ENCODE measurements around the gene XYLT1. TPM values are rescaled to one million over a fixed set of nuclear protein-coding genes. Genes with fewer than 3 reads are reported as not detected.

Gene XYLT1
- total and polyA plus RNA-seq, 8 donors = 6.0 to 8.4 (median 7.3) TPM

- H3K27me3 ChIP-seq = no peaks in the 10 kb centered on the region
- DNase-seq (no peak), ATAC-seq (no peak)
- no peak for TF ChIP-seq CTCF (IDR thresholded peaks at IDR 0.05)
- H3K36me3 ChIP-seq = no peaks in the 10 kb centered on the region
- no peaks in the 10 kb centered on the region for H3K9me3 ChIP-seq
- H3K4me3 ChIP-seq = no peak overlapping the region
- H3K4me1 ChIP-seq = peaks cover 0 to 27% of the 10 kb centered on the region in 2 donors
- H3K27ac ChIP-seq = no peak overlapping the region
- intact Hi-C loops (cut with DNase I) = no loop called here
These were observed 33.5 kb downstream of the XYLT1 start for GRCh38 chr16:17437127-17437720.

GRCh38 chr16:17435318-17435717 lies 35.4 kb downstream of the XYLT1 start:
- no peak for TF ChIP-seq CTCF (IDR thresholded peaks at IDR 0.05)
- DNase-seq (no peak), ATAC-seq (no peak)
- intact Hi-C loops (cut with DNase I) = no loop called here
- Histone ChIP-seq H3K36me3 (no peaks in the 10 kb centered on the region), H3K27me3 (no peaks in the 10 kb centered on the region), H3K4me1 (peaks cover 0 to 27% of the 10 kb centered on the region in 2 donors), H3K27ac (no peak overlapping the region), H3K9me3 (no peaks in the 10 kb centered on the region), H3K4me3 (no peak overlapping the region)

GRCh38 chr16:17433577-17434451 lies 36.9 kb downstream of the XYLT1 start:
- H3K4me1 ChIP-seq = peaks cover 0 to 17% of the 10 kb centered on the region in 2 donors
- TF ChIP-seq CTCF (IDR thresholded peaks at IDR 0.05) = no peak
- DNase-seq = peak in 2 of 4 donors; percentile 53 to 71
- peak; percentile 77 for ATAC-seq
- H3K27me3 ChIP-seq = no peaks in the 10 kb centered on the region
- no peaks in the 10 kb centered on the region for H3K9me3 ChIP-seq
- no peak overlapping the region for H3K27ac ChIP-seq
- intact Hi-C loops (cut with DNase I) = no loop called here
- no peak overlapping the region for H3K4me3 ChIP-seq
- no peaks in the 10 kb centered on the region for H3K36me3 ChIP-seq

- intact Hi-C loops (cut with DNase I) = no loop called here
- Histone ChIP-seq H3K27ac (no peak overlapping the region), H3K4me1 (peaks cover 0 to 17% of the 10 kb centered on the region in 2 donors), H3K27me3 (no peaks in the 10 kb centered on the region), H3K4me3 (no peak overlapping the region), H3K36me3 (no peaks in the 10 kb centered on the region), H3K9me3 (no peaks in the 10 kb centered on the region)
- TF ChIP-seq CTCF (IDR thresholded peaks at IDR 0.05) = no peak
- DNase-seq = peak in 2 of 4 donors; percentile 67 to 75
- peak; percentile 43 for ATAC-seq
These were observed 37.7 kb downstream of the XYLT1 start for GRCh38 chr16:17432901-17433576.
